Omental fat pad (tissue), 4 donors: ENCODE results near the gene FOXRED2. TPM values are rescaled to one million over a fixed set of nuclear protein-coding genes. Genes with fewer than 3 reads are reported as not detected.
A peak's percentile ranks its signal among the peaks of the same experiment; 100 is the strongest.

Source experiments
- ATAC-seq: fragments of 150-250 bp; one replicate; pipeline ENCODE4 v1.9.1; 2016; ENCODE audit warnings: mild to moderate bottlenecking, moderate library complexity; ENCODE audit not compliant: low FRiP score
- DNase-seq: peaks from one replicate; pipeline ENCODE4 v3.0.0-alpha.2; 2019; ENCODE audit warnings: low spot score
- CTCF ChIP-seq, 3 donors: fragments of 450-650 bp; IDR thresholded peaks; one replicate each; pipeline ENCODE4 v1.5.1; 2016 to 2017; ENCODE audit warnings: antibody characterized with exemption in 3 of 3, mild to moderate bottlenecking in 3 of 3, moderate library complexity in 2 of 3
- small RNA-seq: library from RNA; depleted of rRNA; stranded (forward); fragments of <200 nt; gene quantifications from one replicate; pipeline ENCODE3, GENCODE V24; 2016
- total RNA-seq, 4 donors: library from RNA; depleted of rRNA; stranded (reverse); fragments of >200 nt; gene quantifications; one replicate each; pipeline ENCODE4 v1.1.0, GENCODE V29; 2016

Gene FOXRED2
- total RNA-seq, 4 donors from 2014 or later, result 4.0 to 11.7 (median 5.1) TPM

- DNase-seq (no peak), ATAC-seq (no peak)
- no peak for TF ChIP-seq CTCF (IDR thresholded peaks at IDR 0.05)
Measured at GRCh38 chr22:36447632-36448031, 59.2 kb downstream of the FOXRED2 start.

DNA sequence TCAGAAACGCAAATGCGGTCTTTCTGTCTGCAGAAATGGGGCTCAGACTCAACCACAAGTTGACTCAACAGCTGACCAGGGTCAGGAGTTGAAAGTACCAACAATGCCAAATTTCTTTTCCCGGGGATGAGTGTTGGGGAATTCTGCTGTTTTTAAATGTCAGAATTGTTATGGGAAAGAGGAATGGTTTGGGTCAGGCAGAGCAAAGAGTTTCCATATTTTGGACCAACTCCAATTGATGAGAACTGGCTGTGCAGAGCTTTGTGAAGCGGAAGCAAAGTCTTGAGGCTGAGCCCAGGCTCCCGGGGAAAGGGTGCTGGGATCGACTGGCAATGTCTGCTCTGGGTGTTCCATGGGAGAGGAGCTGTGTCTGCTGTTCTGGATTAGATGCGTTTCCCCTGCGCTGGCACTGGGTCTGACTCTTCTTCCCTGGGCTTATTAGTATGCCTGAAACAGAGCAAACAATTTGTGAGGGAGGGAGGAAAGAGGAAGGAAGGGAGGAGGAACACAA is 61.6 kb downstream of the FOXRED2 start:
- no peak for DNase-seq
- no peak for TF ChIP-seq CTCF (IDR thresholded peaks at IDR 0.05)
- peak; percentile 53 for ATAC-seq

DNA sequence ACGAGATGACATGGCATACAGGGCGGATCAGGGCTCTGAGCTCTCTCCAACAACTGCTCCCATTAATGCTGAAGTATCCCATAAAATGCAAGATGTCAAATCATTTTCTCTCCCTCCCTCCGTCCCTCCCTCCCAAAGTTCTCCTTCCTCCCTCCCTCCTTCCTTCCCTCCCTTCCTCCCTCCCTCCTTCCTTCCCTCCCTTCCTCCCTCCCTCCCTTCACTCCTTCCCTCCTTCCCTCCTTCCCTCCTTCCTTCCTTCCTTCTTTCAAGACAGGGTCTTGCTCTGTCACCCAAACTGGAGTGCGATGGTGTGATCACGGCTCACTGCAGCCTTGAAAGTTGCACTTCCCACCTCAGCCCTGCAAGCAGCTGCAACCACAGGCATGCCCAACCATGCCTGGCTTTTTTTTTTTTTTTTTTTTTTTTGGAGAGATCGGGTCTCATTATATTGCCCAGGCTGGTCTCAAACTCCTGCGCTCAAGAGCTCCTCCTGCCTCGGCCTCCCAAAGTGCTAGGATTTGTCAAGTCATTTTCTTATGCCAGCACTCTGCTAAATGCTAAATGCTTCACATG is 63.6 kb downstream of the FOXRED2 start:
- TF ChIP-seq CTCF (IDR thresholded peaks at IDR 0.05), result no peak
- ATAC-seq (no peak), DNase-seq (no peak)

GRCh38 chr22:36442506-36443197 is 64.2 kb downstream of the FOXRED2 start:
- DNase-seq, result no peak
- TF ChIP-seq CTCF (IDR thresholded peaks at IDR 0.05), result no peak
- no peak for ATAC-seq

- ATAC-seq (no peak), DNase-seq (no peak)
- no peak for TF ChIP-seq CTCF (IDR thresholded peaks at IDR 0.05)
Measured at GRCh38 chr22:36440429-36441002, 66.3 kb downstream of the FOXRED2 start.

DNA sequence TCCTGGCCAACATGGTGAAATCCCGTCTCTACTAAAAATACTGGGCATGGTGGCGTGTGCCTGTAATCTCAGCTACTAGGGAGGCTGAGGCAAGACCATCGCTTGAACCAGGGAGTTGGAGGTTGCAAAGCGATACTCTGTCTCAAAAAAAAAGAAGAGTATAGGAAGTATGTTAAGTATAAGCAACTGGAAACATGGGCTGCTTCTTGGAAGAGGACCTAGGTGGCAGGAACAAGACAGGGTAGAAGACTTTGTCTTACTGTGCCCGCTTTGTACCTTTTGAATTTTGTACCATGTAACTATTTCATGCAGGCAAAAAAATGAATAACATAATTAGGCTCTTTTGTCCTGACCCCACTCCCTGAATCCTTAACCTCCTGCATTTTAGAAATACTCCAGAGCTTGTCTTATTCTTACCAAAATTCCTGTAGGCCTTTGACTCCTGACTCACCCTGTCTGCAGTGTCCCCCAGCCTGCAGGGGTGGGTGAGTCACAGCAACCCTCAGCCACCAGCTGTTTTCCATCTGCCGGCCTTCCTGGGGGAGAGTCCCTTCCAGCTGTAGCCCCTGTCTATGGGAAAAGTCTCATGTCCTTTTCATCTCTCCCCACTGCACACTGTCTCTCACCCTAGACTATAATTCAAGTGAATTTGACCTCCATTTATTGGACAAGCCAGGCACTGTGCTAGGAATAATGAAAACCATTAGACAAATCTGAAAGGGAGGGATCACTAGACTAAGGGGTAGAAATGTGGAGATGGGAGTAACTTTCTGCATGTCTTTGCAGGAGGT is 67.2 kb downstream of the FOXRED2 start:
- ATAC-seq (peak; percentile 79), DNase-seq (no peak)
- TF ChIP-seq CTCF (IDR thresholded peaks at IDR 0.05), result no peak

Small RNA genes lying within 50 kb of the gene (small RNA-seq; reads per million reads assigned to genes)
- not detected for gene RF00019

Other genes starting within 250 kb of the FOXRED2 start
- gene MYH9, start 119.1 kb downstream of the FOXRED2 start, total RNA-seq, result 100 to 1,000 TPM; 225 to 463 (median 370) TPM
- 10 to 100 TPM; 53.2 to 82.0 (median 66.2) TPM for gene TXN2, start 25.4 kb downstream of the FOXRED2 start, total RNA-seq
- 100 to 1,000 TPM; 248 to 355 (median 268) TPM for gene EIF3D, start 22.1 kb upstream of the FOXRED2 start, total RNA-seq
- under 1 TPM in 1 of 4 donors, not detected in 3; 0.19 TPM for gene CACNG2, start 196.7 kb upstream of the FOXRED2 start, total RNA-seq